HG03159 (cell line): ENCODE data around the gene ATCAY.
"Not testable (repeated sequence)": the region's sequence is repeated elsewhere in the genome, so short reads cannot be mapped to it uniquely, and the experiment has no call there.

Source experiments
- ATAC-seq: cut with Tn5 transposase; IDR thresholded peaks from one replicate; pipeline ENCODE4 v1.9.1; 2021; ENCODE audit warnings: mild to moderate bottlenecking, moderate library complexity; ENCODE audit not compliant: unreplicated experiment

Gene ATCAY

GRCh38 chr19:3852614-3853254 is 27.8 kb upstream of the ATCAY start:
- no peak for ATAC-seq

- ATAC-seq, result no peak
Observed at GRCh38 chr19:3855320-3855719, 25.2 kb upstream of the ATCAY start.

- no peak for ATAC-seq
Observed at GRCh38 chr19:3857449-3858003, 23.0 kb upstream of the ATCAY start.

GRCh38 chr19:3860499-3860898 is 20.0 kb upstream of the ATCAY start:
- no peak for ATAC-seq

- no peak for ATAC-seq
Observed at GRCh38 chr19:3862826-3863500, 17.5 kb upstream of the ATCAY start.

- no peak for ATAC-seq
Observed at GRCh38 chr19:3863648-3864047, 16.8 kb upstream of the ATCAY start.

GRCh38 chr19:3866910-3867638 is 13.4 kb upstream of the ATCAY start:
- ATAC-seq, result no peak

- ATAC-seq, result no peak
Observed at GRCh38 chr19:3867971-3868769, 12.3 kb upstream of the ATCAY start.

GRCh38 chr19:3868770-3869456 is 11.6 kb upstream of the ATCAY start, which contains the start of gene ZFR2:
Gene ZFR2 (minus strand): TSS chr19:3869038. CDS start chr19:3869017, 21 bp downstream.
- ATAC-seq, result no peak

GRCh38 chr19:3873151-3873550 is 7.3 kb upstream of the ATCAY start:
- ATAC-seq, result no peak

- ATAC-seq, result not testable (repeated sequence)
Observed at GRCh38 chr19:3874695-3875094, 5.8 kb upstream of the ATCAY start.

- ATAC-seq, result no peak
Observed at GRCh38 chr19:3879656-3880055, 829 bp upstream of the ATCAY start.

GRCh38 chr19:3881272-3882040 is 971 bp downstream of the ATCAY start:
- ATAC-seq, result no peak

GRCh38 chr19:3882041-3882384 is 1.5 kb downstream of the ATCAY start:
- ATAC-seq, result no peak

GRCh38 chr19:3890591-3890990 is 10.1 kb downstream of the ATCAY start:
- ATAC-seq, result no peak

- no peak for ATAC-seq
Observed at GRCh38 chr19:3893509-3894179, 13.2 kb downstream of the ATCAY start.

- ATAC-seq, result not testable (repeated sequence)
Observed at GRCh38 chr19:3894959-3895358, 14.5 kb downstream of the ATCAY start.

- no peak for ATAC-seq
Observed at GRCh38 chr19:3895788-3896187, 15.3 kb downstream of the ATCAY start.

- ATAC-seq, result no peak
Observed at GRCh38 chr19:3897936-3898335, 17.5 kb downstream of the ATCAY start.
